ENCODE measurements around the gene HHIPL1. TPM values are rescaled to one million over a fixed set of nuclear protein-coding genes. Genes with fewer than 3 reads are reported as not detected.

HHIPL1 gene
- total RNA-seq, 4 donors from 2014 or later = 0.07 to 0.82 (median 0.14) TPM

DNA sequence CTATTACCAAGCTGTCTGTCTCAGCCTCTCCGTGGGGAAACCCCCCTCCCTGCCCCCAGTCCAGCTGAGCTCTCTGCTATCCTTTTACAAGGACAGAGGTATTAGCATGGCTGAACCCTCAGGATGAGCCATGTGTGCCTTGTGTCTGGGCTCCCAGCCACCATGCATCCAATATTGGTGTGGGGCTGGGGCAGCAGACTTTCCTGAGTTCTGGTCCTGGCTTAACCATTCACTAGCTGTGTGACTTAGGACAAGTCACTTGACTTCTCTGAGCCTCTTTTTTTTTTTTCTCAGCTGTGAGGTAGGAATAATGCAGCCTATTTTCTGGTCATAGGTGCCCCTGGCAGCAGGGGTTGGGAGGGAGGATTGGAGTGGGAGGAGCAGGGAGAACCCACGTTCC, 22.1 kb downstream of the HHIPL1 start:
- in situ Hi-C loops (cut with MboI; ENCODE audit: low sequenced_read_pairs in 4 of 4) (no loop called here), intact Hi-C loops (cut with DNase I; ENCODE audit: low total_unique reads) (no loop called here)

GRCh38 chr14:99667821-99668220, 22.9 kb downstream of the HHIPL1 start:
- no peaks in the 10 kb centered on the region for H3K36me3 ChIP-seq
- no peak for ATAC-seq
- no peaks in the 10 kb centered on the region for H3K27me3 ChIP-seq
- no peaks in the 10 kb centered on the region for H3K9me3 ChIP-seq
- in situ Hi-C loops (cut with MboI; ENCODE audit: low sequenced_read_pairs in 4 of 4) (no loop called here), intact Hi-C loops (cut with DNase I; ENCODE audit: low total_unique reads) (no loop called here)
- H3K27ac ChIP-seq = no peak overlapping the region
- DNase-seq = no peak
- TF ChIP-seq POLR2A (IDR thresholded peaks at IDR 0.05) = no peak
- TF ChIP-seq, protein P1, sequence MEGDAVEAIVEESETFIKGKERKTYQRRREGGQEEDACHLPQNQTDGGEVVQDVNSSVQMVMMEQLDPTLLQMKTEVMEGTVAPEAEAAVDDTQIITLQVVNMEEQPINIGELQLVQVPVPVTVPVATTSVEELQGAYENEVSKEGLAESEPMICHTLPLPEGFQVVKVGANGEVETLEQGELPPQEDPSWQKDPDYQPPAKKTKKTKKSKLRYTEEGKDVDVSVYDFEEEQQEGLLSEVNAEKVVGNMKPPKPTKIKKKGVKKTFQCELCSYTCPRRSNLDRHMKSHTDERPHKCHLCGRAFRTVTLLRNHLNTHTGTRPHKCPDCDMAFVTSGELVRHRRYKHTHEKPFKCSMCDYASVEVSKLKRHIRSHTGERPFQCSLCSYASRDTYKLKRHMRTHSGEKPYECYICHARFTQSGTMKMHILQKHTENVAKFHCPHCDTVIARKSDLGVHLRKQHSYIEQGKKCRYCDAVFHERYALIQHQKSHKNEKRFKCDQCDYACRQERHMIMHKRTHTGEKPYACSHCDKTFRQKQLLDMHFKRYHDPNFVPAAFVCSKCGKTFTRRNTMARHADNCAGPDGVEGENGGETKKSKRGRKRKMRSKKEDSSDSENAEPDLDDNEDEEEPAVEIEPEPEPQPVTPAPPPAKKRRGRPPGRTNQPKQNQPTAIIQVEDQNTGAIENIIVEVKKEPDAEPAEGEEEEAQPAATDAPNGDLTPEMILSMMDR (IDR thresholded peaks at IDR 0.05 in 4 of 5, conservative IDR thresholded peaks at IDR 0.05 in 1 of 5) = no peak
- no peaks in the 10 kb centered on the region for H3K4me1 ChIP-seq
- H3K4me3 ChIP-seq = no peak overlapping the region

More for the DNA sequence above, 22.1 kb downstream of the HHIPL1 start:
- no peaks in the 10 kb centered on the region for H3K4me1 ChIP-seq
- H3K27ac ChIP-seq = no peak overlapping the region
- DNase-seq = no peak
- no peak overlapping the region for H3K4me3 ChIP-seq
- no peak for ATAC-seq
- H3K27me3 ChIP-seq = no peaks in the 10 kb centered on the region
- TF ChIP-seq, protein P1 (IDR thresholded peaks at IDR 0.05 in 4 of 5, conservative IDR thresholded peaks at IDR 0.05 in 1 of 5) = no peak
- no peak for TF ChIP-seq POLR2A (IDR thresholded peaks at IDR 0.05)
- no peaks in the 10 kb centered on the region for H3K36me3 ChIP-seq
- H3K9me3 ChIP-seq = no peaks in the 10 kb centered on the region

- intact Hi-C loops (cut with DNase I; ENCODE audit: low total_unique reads) = no loop called here
- Histone ChIP-seq H3K4me3 (no peak overlapping the region), H3K27me3 (no peaks in the 10 kb centered on the region), H3K36me3 (no peaks in the 10 kb centered on the region), H3K27ac (no peak overlapping the region), H3K9me3 (no peaks in the 10 kb centered on the region), H3K4me1 (no peaks in the 10 kb centered on the region)
- in situ Hi-C loops (cut with MboI; ENCODE audit: low sequenced_read_pairs in 4 of 4) = no loop called here
- TF ChIP-seq, protein P1 (IDR thresholded peaks at IDR 0.05 in 4 of 5, conservative IDR thresholded peaks at IDR 0.05 in 1 of 5) = no peak
- TF ChIP-seq POLR2A (IDR thresholded peaks at IDR 0.05) = no peak
- ATAC-seq (no peak), DNase-seq (no peak)
Measured at GRCh38 chr14:99668307-99669295, 23.7 kb downstream of the HHIPL1 start.

DNA sequence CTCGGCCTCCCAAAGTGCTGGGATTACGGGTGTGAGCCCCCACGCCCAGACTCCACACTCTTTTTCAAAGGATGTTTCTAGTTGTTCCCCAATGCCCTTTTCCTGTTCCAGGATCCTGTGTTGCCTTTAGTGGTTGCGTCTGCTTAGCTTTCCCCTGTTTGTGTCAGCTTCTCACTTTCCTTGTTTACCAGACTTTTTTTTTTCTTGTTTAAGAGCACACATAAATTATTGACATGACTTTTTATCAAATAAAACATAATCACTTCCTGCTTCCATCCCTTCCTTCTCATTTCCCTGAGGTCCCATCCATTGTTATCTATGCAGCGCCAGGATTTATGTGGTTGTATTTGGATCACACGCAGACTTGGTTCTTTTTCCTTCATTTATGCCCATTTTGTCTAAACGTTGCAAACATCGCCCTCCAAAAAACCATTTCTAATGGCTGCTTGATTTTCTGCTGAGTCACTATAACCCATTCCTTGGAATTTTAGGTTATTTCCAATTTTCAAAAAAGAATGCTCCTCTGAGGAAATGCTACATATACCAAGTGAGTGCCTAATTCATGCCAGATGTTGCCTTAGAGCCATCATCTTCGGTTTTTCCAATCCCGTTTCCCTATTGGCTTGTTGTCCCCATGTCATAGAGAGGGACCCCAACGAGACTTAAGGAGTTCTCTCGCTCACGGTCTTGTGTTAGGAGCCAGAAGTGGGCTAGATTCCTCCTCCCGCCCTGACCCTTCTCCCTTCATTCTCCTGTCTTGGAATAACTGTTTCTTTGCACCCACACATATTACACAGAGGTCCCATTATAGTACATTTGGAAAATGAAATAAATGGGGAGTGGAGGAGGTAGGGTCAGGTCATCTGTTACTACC, 25.7 kb downstream of the HHIPL1 start:
- H3K4me1 ChIP-seq = no peaks in the 10 kb centered on the region

More for the DNA sequence above, 25.7 kb downstream of the HHIPL1 start:
- Histone ChIP-seq H3K27ac (no peak overlapping the region), H3K27me3 (no peaks in the 10 kb centered on the region), H3K4me3 (no peak overlapping the region), H3K9me3 (no peaks in the 10 kb centered on the region), H3K36me3 (no peaks in the 10 kb centered on the region)
- ATAC-seq = no peak
- TF ChIP-seq POLR2A (IDR thresholded peaks at IDR 0.05) = no peak
- TF ChIP-seq, protein P1 (IDR thresholded peaks at IDR 0.05 in 4 of 5, conservative IDR thresholded peaks at IDR 0.05 in 1 of 5) = no peak
- no peak for DNase-seq
- intact Hi-C loops (cut with DNase I; ENCODE audit: low total_unique reads) (no loop called here), in situ Hi-C loops (cut with MboI; ENCODE audit: low sequenced_read_pairs in 4 of 4) (no loop called here)
